Measurements from ENCODE around the gene SH3D19.

Gene SH3D19

DNA sequence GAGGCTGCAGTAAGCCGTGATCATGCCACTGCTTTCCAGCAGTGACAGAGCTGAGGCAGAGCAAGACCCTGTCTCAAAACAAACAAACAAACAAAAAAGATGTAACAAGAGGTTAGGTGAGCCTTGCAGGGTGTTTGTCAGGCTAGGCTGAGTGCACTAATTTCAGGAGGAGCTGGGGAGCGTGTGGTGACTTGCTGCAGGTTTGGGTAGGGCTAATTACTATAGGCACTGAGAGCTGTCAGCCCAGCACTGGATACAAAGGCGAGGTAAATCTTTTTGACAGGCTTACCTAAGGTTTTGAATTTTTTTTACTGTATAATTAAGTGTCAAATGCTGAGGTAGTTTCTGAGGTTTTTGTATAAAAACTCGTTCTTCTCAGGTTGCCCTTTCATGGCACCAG is 29.8 kb upstream of the SH3D19 start:
- Histone ChIP-seq H3K36me3 (ENCODE audit: low read length) (no peaks in the 10 kb centered on the region), H3K9me3 (ENCODE audit: insufficient read depth, low read length) (no peaks in the 10 kb centered on the region), H3K27me3 (ENCODE audit: low read length) (no peaks in the 10 kb centered on the region), H3K9ac (ENCODE audit: low read length) (no peak overlapping the region), H3K27ac (ENCODE audit: low read depth, low read length) (no peak overlapping the region), H3K79me2 (ENCODE audit: insufficient read depth, low read length) (no peaks in the 10 kb centered on the region), H3K4me3 (ENCODE audit: insufficient read depth, low read length, poor library complexity, severe bottlenecking) (no peak overlapping the region), H3K4me2 (ENCODE audit: low read depth, low read length, poor library complexity, severe bottlenecking) (no peak overlapping the region), H4K20me1 (ENCODE audit: low read depth, low read length) (no peaks in the 10 kb centered on the region), H3K9me2 (replicated peaks; ENCODE audit: insufficient read depth, low read length) (no peaks in the 10 kb centered on the region), H2AFZ (ENCODE audit: low read depth, low read length, severe bottlenecking) (no peak overlapping the region), H3F3A (ENCODE audit: insufficient read depth) (no peaks in the 10 kb centered on the region)
- TF ChIP-seq EZH2phosphoT487 (conservative IDR thresholded peaks at IDR 0.05; ENCODE audit: low read length): no peak
- TF ChIP-seq, protein P1, sequence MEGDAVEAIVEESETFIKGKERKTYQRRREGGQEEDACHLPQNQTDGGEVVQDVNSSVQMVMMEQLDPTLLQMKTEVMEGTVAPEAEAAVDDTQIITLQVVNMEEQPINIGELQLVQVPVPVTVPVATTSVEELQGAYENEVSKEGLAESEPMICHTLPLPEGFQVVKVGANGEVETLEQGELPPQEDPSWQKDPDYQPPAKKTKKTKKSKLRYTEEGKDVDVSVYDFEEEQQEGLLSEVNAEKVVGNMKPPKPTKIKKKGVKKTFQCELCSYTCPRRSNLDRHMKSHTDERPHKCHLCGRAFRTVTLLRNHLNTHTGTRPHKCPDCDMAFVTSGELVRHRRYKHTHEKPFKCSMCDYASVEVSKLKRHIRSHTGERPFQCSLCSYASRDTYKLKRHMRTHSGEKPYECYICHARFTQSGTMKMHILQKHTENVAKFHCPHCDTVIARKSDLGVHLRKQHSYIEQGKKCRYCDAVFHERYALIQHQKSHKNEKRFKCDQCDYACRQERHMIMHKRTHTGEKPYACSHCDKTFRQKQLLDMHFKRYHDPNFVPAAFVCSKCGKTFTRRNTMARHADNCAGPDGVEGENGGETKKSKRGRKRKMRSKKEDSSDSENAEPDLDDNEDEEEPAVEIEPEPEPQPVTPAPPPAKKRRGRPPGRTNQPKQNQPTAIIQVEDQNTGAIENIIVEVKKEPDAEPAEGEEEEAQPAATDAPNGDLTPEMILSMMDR (IDR thresholded peaks at IDR 0.05; ENCODE audit: insufficient read depth, low read length, poor library complexity, severe bottlenecking): no peak

DNA sequence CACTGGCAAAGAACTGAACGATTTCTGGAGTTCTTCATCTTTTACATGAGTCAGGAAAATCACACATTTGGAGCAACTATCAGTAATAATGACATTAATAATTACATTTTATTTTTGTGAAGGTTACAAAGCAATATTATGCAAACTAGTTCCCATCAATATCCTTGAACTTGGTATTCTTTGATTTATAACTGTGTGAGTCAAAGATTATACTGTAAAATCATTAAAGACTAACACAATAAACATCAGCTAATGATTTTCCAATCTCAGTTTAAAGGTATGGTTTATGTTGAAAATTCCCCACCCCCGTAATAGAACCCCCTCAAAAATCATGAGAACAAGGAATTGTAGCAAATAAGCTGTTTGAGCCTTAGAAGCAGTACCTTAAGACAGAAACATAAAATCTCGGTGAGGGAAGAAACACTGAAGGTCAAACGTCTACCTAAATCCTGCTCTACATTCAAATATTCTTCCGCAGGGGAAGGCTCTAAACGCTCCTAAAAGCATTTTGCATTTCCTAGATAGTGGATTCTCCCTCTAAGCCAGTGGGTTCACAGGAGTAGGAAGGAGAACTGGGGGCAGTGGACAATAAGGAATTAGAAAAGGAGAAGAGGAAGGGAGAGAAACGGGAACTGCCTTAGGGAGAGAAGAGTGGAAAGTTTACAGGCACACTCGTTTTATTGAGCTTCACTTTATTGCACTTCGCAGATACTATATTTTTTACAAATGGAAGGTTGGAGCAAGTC is 22.3 kb upstream of the SH3D19 start:
- Histone ChIP-seq H3K4me3 (ENCODE audit: insufficient read depth, low read length, poor library complexity, severe bottlenecking) (no peak overlapping the region), H3F3A (ENCODE audit: insufficient read depth) (no peaks in the 10 kb centered on the region), H3K9me3 (ENCODE audit: insufficient read depth, low read length) (no peaks in the 10 kb centered on the region), H3K79me2 (ENCODE audit: insufficient read depth, low read length) (no peaks in the 10 kb centered on the region), H2AFZ (ENCODE audit: low read depth, low read length, severe bottlenecking) (no peak overlapping the region), H4K20me1 (ENCODE audit: low read depth, low read length) (no peaks in the 10 kb centered on the region), H3K27me3 (ENCODE audit: low read length) (no peaks in the 10 kb centered on the region), H3K27ac (ENCODE audit: low read depth, low read length) (no peak overlapping the region), H3K36me3 (ENCODE audit: low read length) (no peaks in the 10 kb centered on the region), H3K4me2 (ENCODE audit: low read depth, low read length, poor library complexity, severe bottlenecking) (no peak overlapping the region), H3K9me2 (replicated peaks; ENCODE audit: insufficient read depth, low read length) (no peaks in the 10 kb centered on the region), H3K9ac (ENCODE audit: low read length) (no peak overlapping the region)
- no peak for TF ChIP-seq EZH2phosphoT487 (conservative IDR thresholded peaks at IDR 0.05; ENCODE audit: low read length)
- TF ChIP-seq, protein P1 (IDR thresholded peaks at IDR 0.05; ENCODE audit: insufficient read depth, low read length, poor library complexity, severe bottlenecking): no peak

DNA sequence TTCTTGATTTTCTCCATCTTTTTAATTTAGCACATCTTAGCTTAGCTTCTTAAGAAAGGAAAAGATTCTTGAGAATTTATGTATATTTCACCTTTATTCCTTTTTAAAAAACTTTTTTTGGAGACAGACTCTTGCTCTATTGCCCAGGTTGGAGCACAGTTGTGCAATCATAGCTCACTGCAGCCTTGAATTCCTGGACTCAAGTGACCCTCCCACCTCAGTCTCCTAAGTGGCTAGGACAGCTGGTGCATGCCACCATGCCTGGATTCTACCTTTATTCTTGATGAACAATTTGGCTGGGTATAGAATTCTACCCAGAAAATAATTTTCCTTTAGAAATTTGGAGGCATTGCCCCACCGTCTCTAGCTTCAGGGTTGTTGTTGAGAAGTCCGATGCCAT is 19.5 kb upstream of the SH3D19 start:
- H3K4me3 ChIP-seq (ENCODE audit: insufficient read depth, low read length, poor library complexity, severe bottlenecking): no peak overlapping the region
- no peaks in the 10 kb centered on the region for H3K27me3 ChIP-seq (ENCODE audit: low read length)
- no peaks in the 10 kb centered on the region for H3F3A ChIP-seq (ENCODE audit: insufficient read depth)
- H3K79me2 ChIP-seq (ENCODE audit: insufficient read depth, low read length): no peaks in the 10 kb centered on the region
- no peaks in the 10 kb centered on the region for H3K36me3 ChIP-seq (ENCODE audit: low read length)
- H4K20me1 ChIP-seq (ENCODE audit: low read depth, low read length): no peaks in the 10 kb centered on the region
- no peaks in the 10 kb centered on the region for H3K9me2 ChIP-seq (replicated peaks; ENCODE audit: insufficient read depth, low read length)
- H3K9ac ChIP-seq (ENCODE audit: low read length): no peak overlapping the region
- H3K4me2 ChIP-seq (ENCODE audit: low read depth, low read length, poor library complexity, severe bottlenecking): no peak overlapping the region
- H2AFZ ChIP-seq (ENCODE audit: low read depth, low read length, severe bottlenecking): no peak overlapping the region
- TF ChIP-seq EZH2phosphoT487 (conservative IDR thresholded peaks at IDR 0.05; ENCODE audit: low read length): no peak
- TF ChIP-seq, protein P1 (IDR thresholded peaks at IDR 0.05; ENCODE audit: insufficient read depth, low read length, poor library complexity, severe bottlenecking): no peak
- no peak overlapping the region for H3K27ac ChIP-seq (ENCODE audit: low read depth, low read length)
- H3K9me3 ChIP-seq (ENCODE audit: insufficient read depth, low read length): no peaks in the 10 kb centered on the region
